ENCODE results near the gene PRKCH.

PRKCH gene

DNA sequence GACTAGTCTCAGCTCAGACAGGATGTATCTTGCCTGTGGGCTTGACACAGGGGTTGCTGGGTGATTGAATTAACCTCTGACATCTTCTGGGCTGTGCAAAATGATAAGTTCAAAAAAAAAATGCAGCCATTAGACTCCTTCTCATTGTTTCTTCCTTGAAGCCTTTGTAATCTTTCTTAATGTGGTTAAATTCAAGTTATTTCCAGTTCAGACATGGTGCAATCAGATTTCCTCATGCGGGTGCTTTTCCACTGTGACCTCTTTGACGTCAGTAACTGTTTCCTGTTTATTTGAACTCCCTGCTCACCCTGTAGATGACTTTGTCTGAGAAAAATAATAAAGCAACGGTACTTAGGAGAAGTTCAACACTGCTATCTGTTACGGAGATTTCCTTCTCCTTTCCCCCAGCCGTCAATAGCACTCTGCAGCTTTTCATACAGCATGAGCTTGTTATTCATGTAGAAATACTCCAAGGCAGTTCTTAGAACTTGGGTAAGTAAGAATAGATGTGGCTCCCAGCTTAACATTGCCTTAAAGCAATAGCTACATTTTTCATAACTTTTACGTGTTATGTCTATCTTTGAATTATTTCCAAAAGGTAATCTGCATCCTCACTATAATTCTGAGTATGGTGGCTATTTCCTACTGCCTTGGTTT lies 155.5 kb downstream of the PRKCH start:
- peak overlapping the region; percentile 96 for H3K27ac Mint-ChIP-seq
- H3K27me3 Mint-ChIP-seq: no peaks in the 10 kb centered on the region
- peaks cover 98% of the 10 kb centered on the region for H3K4me1 Mint-ChIP-seq
- peaks cover 20% of the 10 kb centered on the region for H3K36me3 Mint-ChIP-seq
- H3K9me3 Mint-ChIP-seq: no peaks in the 10 kb centered on the region
- H3K4me3 Mint-ChIP-seq: peak overlapping the region; percentile 74

DNA sequence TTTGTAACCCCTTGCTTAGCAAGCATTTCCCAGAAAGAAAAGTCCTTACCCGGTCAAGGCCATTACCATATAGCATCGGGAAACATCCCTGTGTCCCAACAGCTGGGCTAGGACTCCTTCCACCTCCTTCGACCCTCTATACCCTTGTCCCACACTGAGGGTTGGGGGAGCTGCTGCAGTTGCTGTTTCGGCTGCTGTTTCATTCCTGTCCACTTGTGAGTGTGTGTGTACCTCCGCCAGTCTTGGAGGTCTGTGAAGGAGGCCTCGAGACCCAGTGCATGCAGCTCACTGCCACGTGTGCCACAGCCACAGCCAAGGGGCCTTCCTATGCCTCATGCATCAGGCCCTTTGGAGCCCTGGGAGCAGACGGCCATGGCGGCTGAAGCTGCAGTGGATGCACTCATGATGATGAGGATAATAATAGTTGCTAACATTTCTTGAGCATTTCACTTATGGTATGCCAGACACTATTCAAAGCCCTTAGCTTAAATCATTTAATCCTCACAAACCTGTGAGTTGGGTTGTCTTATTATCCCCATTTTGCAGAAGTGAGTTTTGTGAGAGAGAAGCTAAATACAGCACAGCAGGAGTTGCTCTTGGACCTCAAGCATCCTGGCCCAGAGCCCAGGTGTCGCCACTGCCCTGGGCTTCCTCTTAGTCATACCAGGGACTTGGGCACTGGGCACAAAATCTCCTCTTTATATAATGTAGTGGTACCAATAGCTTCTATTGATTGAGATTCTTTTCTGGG lies 156.5 kb downstream of the PRKCH start:
- peaks cover 98% of the 10 kb centered on the region for H3K4me1 Mint-ChIP-seq
- peak overlapping the region; percentile 96 for H3K27ac Mint-ChIP-seq
- no peaks in the 10 kb centered on the region for H3K9me3 Mint-ChIP-seq
- H3K36me3 Mint-ChIP-seq: peaks cover 18% of the 10 kb centered on the region
- peak overlapping the region; percentile 74 for H3K4me3 Mint-ChIP-seq
- no peaks in the 10 kb centered on the region for H3K27me3 Mint-ChIP-seq

DNA sequence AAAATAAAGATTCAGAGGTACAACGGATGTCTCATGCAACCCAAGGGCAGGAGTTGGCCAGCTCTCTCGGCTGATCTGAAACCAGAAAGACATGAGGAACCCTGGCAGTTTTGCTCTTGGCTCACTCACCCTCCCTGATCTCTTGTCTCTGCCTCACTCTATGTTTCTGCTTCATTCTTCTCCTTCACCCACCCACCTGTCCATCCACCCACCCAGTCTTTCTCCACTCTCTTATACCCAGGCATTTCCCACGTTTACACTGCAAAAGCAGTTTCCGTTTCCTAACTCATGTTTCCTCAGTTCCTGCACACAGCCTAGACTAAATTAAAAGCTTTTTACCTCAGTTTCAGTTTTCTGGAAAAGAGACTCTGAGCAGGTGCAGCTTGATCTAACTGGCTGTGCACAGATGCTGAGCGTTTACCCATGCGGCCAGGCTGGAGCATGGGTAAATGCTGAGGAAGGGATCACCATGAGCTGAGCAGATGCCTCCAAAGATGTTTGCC lies 157.6 kb downstream of the PRKCH start:
- peaks cover 16% of the 10 kb centered on the region for H3K36me3 Mint-ChIP-seq

DNA sequence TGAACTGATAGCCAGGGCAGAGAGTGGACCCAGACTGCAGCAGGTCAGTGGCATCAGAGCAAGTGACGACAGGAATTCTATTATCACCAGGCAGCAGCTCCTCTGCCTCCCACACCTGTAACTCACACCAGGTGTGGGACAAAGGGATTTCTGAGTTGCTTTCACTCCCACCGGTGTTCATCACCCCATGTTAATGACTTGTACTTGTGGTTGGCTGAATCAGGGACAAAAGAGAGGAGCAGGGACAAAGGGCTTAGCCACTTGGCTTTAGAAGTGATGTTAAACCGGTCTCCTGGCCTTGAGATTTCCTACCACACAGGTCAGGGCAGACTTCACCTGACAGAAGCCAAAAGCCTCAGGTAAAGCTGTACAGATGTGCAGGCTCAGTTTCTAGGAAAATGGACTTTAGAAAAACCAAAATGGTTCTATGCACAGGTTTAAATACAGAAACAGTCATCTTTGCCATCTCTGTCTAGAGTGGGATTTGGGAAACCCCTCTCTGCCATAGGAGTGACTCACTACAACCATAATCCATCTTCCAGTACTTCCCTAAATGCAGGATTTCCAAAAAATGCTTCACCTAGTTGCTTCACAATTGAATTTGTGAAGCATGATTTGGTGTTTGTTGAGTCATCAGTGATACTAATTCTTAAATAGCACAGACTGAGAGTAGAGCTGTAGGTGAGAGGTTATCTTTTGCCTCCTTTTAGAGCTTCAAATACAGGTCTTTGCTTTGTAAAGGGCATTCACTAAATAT lies 158.5 kb downstream of the PRKCH start:
- Mint-ChIP-seq H3K4me1 (peaks cover 93% of the 10 kb centered on the region), H3K27me3 (no peaks in the 10 kb centered on the region), H3K9me3 (no peaks in the 10 kb centered on the region), H3K4me3 (peak overlapping the region; percentile 33), H3K36me3 (peaks cover 13% of the 10 kb centered on the region), H3K27ac (peak overlapping the region; percentile 96)

More for the DNA sequence above, 157.6 kb downstream of the PRKCH start:
- no peaks in the 10 kb centered on the region for H3K9me3 Mint-ChIP-seq
- peaks cover 95% of the 10 kb centered on the region for H3K4me1 Mint-ChIP-seq
- no peaks in the 10 kb centered on the region for H3K27me3 Mint-ChIP-seq
- peak overlapping the region; percentile 33 for H3K4me3 Mint-ChIP-seq
- peak overlapping the region; percentile 96 for H3K27ac Mint-ChIP-seq

DNA sequence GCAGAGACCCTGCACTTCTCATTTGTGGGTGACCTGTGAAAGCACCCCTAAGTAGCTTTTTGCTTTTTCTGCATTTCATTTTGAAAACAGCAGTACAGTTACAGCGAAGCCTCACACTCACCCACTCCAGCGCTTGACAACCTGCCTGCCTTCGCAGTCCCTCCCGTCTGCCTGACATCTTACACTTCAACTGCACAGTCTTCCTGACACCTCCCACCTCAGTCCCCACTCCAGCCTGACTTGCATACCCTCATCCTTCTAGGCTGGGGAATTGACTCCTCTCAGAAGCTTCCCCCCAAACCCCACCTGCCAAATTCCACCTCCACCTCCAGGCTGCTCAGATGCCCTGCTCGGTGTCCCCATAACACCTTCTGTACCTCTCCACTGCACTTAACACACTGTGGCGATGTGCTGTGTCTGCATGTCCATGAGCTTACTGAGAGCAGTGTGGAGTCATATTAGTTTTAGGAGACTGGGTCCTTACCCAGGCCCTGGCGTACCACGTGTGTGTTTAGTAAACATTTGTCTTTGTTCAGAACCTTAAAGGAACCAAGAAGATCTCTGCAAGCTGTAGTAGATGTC lies 159.4 kb downstream of the PRKCH start:
- H3K9me3 Mint-ChIP-seq: no peaks in the 10 kb centered on the region
- H3K27ac Mint-ChIP-seq: peak overlapping the region; percentile 96
- H3K27me3 Mint-ChIP-seq: no peaks in the 10 kb centered on the region
- H3K4me1 Mint-ChIP-seq: peaks cover 94% of the 10 kb centered on the region
- H3K4me3 Mint-ChIP-seq: peak overlapping the region; percentile 47
- H3K36me3 Mint-ChIP-seq: peaks cover 17% of the 10 kb centered on the region

DNA sequence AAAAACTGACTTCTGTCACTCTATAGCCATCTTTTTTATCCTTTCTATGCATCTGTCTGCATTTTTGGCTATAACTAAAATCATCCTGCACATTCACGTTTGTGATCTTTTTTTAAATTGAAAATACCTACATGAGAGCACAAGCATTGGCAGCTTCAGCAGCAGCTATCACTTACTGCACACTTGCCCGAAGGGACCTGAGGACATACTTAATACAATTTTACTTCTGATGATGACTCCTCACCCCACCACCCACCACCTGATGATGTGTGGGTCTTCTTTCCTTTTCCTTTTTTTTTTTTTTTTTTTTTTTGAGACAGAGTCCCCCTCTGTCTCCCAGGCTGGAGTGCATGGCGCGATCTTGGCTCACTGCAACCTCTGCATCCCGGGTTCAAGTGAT lies 160.3 kb downstream of the PRKCH start:
- Mint-ChIP-seq H3K4me3 (peak overlapping the region; percentile 55), H3K27me3 (no peaks in the 10 kb centered on the region), H3K9me3 (no peaks in the 10 kb centered on the region), H3K4me1 (peaks cover 94% of the 10 kb centered on the region), H3K36me3 (peaks cover 24% of the 10 kb centered on the region), H3K27ac (peak overlapping the region; percentile 96)

DNA sequence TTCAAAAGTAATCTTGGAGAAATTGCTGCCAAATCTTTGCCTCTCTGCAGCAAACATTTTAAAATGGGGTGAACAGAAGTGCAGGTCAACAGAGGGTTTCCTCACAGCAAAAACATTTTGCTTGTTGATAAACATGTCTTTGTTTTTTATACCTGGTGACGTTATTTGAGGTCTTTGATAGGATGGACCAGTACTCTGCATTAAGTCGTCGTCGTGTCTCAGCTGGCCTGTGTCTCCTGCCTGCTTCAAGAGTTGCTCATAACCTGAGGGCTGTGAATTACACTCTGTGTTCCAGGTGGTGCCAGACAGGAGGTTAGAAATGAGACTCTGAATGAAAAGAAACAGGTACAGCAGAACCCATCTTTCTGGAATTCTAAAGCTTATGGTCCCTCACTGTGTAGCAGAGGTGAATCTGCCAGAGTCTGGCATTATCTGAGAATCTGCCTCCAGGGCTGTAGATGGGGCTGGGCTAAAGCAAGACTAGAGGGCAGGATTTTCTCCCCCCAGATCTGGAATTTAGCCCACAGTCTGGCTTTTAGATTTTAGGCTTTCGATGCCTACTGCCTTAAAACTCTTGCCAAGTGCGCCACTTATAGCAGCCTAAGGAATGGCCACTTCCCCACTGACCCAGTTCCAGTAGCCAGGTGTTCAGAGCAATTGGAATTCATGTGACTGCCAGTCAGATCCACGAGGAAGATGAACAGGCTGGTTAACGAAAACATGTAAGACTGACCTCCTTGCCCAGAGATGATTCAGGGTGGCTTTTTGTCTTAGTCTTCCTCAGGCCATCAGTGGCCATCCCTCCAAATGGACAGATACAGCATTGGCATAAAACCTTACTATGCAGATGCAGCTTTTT lies 161.2 kb downstream of the PRKCH start:
- H3K27me3 Mint-ChIP-seq: no peaks in the 10 kb centered on the region
- peak overlapping the region; percentile 95 for H3K27ac Mint-ChIP-seq
- H3K36me3 Mint-ChIP-seq: peaks cover 32% of the 10 kb centered on the region
- peaks cover 94% of the 10 kb centered on the region for H3K4me1 Mint-ChIP-seq
- no peaks in the 10 kb centered on the region for H3K9me3 Mint-ChIP-seq
- no peak overlapping the region for H3K4me3 Mint-ChIP-seq

DNA sequence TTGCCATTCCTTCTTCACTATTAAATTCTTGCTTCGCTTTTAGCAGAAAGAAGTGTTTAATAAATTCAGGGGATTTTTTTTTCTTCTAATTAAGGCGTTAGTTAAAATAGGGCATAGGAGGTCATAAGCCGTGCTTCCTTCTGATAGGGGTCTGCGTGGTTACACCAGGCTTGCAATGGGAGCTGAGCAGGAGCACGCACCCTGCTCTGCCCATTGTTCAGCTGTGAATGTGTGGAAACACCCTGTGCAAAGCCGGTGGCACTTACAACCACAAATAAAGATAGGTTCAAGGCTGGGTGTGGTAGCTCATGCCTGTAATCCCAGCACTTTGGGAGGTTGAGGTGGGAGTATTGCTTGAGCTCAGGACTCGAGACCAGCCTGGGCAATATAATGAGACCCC lies 162.1 kb downstream of the PRKCH start:
- Mint-ChIP-seq H3K9me3 (no peaks in the 10 kb centered on the region), H3K4me1 (peaks cover 88% of the 10 kb centered on the region), H3K4me3 (no peak overlapping the region), H3K36me3 (peaks cover 30% of the 10 kb centered on the region), H3K27me3 (no peaks in the 10 kb centered on the region), H3K27ac (peak overlapping the region; percentile 95)

DNA sequence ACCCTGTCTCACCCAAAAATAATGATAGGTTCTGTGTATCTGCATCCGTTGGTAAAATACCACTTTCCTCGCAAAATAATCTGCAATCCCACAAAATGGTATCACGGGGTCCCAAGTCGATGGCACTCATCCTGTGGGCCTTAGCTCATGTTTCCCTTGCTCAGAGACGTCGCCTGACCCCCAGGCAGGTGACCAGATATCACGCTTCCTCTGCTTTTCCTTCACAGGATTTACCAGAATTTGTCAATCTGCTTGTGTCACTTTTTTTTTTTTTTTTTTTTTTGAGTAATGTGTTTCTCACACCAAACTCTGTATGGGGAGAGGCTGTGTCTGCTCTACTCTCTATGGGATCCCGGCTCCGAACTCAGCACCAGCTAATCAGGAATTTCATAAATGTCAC lies 162.7 kb downstream of the PRKCH start:
- H3K9me3 Mint-ChIP-seq: no peaks in the 10 kb centered on the region
- peak overlapping the region; percentile 95 for H3K27ac Mint-ChIP-seq
- peaks cover 33% of the 10 kb centered on the region for H3K36me3 Mint-ChIP-seq
- peaks cover 88% of the 10 kb centered on the region for H3K4me1 Mint-ChIP-seq
- H3K4me3 Mint-ChIP-seq: no peak overlapping the region
- H3K27me3 Mint-ChIP-seq: no peaks in the 10 kb centered on the region

DNA sequence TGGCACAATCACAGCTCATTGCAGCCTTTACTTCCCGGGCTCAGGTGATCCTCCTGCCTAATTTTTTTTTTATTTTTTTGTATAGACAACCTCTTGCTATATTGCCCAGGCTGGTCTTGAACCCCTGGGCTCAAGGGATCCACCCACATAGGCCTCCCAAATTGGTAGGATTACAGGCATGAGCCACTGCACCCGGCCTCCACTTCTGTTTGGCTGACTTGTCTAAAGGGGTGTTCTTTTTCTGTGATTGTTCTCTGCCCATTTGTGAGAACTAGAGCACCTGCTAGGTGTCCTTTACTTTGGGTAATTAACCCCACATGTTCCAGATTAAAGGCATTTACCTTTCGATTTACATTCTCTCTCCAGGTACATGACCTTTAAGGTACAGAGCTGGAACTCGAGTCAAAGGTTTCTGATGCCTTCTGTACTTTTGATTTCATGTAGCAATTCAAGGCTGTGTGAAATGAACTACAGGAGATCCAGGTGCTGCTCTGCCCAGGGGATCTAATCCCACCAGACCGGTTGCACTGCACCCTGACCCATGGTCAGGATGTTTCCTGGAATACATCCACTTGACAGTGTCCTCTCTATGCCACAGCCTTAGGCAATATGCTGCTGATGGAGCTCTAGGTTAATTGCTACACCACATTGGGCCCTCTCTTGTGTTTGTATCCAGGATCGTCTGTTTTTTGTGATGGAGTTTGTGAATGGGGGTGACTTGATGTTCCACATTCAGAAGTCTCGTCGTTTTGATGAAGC lies 163.6 kb downstream of the PRKCH start:
- no peak overlapping the region for H3K4me3 Mint-ChIP-seq
- peaks cover 88% of the 10 kb centered on the region for H3K4me1 Mint-ChIP-seq
- H3K27me3 Mint-ChIP-seq: no peaks in the 10 kb centered on the region
- H3K27ac Mint-ChIP-seq: peak overlapping the region; percentile 90
- H3K36me3 Mint-ChIP-seq: peaks cover 40% of the 10 kb centered on the region
- no peaks in the 10 kb centered on the region for H3K9me3 Mint-ChIP-seq

DNA sequence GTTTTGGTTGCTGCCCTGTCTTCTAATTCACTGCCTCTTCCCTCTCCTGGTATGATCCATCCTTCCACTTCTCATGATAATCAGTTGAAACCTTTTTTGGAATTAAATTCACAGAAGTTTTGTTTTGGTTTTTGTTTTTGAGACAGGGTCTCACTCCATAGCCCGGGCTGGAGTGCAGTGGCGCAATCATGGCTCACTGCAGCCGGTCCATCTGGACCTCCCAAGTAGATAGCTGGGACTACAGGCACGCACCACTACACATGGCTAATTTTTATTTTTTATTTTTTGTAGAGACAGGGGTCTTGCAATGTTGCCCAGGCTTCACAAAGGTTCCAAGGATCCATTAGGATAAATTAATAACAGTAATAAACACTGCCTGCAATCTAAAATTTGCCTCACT lies 164.3 kb downstream of the PRKCH start:
- Mint-ChIP-seq H3K27me3 (no peaks in the 10 kb centered on the region), H3K27ac (peak overlapping the region; percentile 92), H3K4me1 (peaks cover 81% of the 10 kb centered on the region), H3K9me3 (no peaks in the 10 kb centered on the region), H3K4me3 (no peak overlapping the region), H3K36me3 (peaks cover 43% of the 10 kb centered on the region)

DNA sequence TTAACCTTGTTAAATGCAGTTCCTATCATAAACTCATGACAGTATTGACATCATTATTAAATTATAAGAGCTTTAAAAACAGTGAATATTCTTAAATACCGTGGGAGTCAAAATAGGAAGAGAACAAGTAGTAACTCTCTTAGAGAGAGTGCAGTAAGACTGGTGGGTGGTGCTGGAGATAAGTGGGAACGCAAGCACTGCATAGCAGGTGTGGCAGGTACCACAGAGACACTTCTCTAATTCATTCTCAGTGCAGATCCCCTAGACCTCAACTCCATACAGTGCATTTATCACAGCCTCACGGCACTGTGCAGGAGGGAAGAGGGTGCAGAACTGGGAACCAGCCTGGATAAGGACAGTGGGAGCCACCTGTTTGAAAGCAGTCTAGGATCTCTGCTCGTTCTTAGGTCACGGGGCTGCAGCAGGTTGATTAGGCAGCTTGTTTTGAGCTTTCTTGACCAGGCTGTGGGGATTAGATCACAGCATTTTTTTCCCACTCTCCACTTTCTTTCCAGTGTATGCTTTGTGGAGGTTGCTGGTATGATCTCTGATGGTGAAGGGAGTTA lies 165.6 kb downstream of the PRKCH start:
- Mint-ChIP-seq H3K27ac (no peak overlapping the region), H3K27me3 (no peaks in the 10 kb centered on the region), H3K4me3 (no peak overlapping the region), H3K9me3 (no peaks in the 10 kb centered on the region), H3K36me3 (peaks cover 35% of the 10 kb centered on the region), H3K4me1 (peaks cover 68% of the 10 kb centered on the region)

DNA sequence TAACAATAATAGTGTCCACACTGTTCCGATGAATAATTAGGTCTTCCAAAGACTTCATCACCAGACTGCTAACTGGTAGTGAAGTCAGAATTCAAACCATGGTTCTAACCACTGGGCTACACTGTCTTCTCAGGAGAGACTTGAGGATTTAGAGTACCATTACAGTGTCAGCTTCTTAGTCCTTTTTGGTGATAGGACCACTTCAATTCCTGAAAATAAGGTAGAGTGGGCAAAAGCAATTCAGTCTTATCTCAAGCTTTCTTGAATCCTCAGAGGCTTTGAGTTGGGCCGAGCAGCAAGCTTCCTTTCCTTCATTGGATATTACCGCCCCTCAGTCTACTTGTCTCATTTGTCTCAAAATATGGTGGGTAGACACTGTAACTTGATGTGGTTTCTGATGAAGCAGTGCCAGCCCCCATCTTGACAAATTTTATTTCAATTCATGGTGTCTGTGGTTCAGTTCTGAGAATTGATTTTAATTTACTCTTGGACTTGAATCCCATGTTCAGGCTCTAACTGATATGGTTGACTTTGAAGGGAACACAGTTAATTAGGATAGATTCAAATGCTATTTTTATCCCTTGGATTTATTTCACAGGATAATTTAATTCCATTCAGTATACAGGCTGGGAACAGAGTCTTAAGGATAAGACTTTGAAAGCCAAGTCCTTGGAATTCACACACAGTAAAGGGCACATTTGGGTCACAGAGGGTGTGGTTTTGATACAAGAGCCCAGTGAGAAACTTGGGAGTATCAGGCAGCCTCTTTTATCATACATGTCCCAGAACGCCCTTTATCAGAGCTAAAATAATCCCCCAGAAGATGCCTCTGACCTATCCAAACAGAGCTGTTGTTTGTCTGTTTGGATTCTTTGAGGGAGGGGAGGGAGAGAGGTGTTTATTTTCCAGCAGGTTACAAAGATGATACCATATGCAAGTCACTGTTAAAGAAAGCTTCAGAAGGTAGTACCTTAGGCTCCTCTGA lies 167.3 kb downstream of the PRKCH start:
- no peaks in the 10 kb centered on the region for H3K9me3 Mint-ChIP-seq

More for the DNA sequence above, 167.3 kb downstream of the PRKCH start:
- Mint-ChIP-seq H3K27ac (peak overlapping the region; percentile 70), H3K36me3 (peaks cover 32% of the 10 kb centered on the region), H3K4me1 (peaks cover 52% of the 10 kb centered on the region), H3K4me3 (no peak overlapping the region), H3K27me3 (no peaks in the 10 kb centered on the region)

All from activated naive CD4-positive, alpha-beta T cell treated with anti-CD3 and anti-CD28 coated beads, Interleukin-2, amount 50 U/mL, for 24 hours (primary cell).